Trophoblast cell (in vitro differentiated cells and primary cell): Measurements from ENCODE around the gene KLHL2.
"Not testable (repeated sequence)": the region's sequence is repeated elsewhere in the genome, so short reads cannot be mapped to it uniquely, and the experiment has no call there.

Experiments
- DNase-seq, 2 donors: peaks; one replicate each; pipeline ENCODE4 v3.0.0-alpha.2; 2016
- H2AFZ ChIP-seq: 2 replicates; pipeline ENCODE4 v1.6.1; 2013; ENCODE audit warnings: low read length, moderate library complexity, mild to moderate bottlenecking; ENCODE audit not compliant: insufficient read depth, poor library complexity
- H2AK5ac ChIP-seq: 2 replicates; pipeline ENCODE4 v1.6.1; 2013; ENCODE audit warnings: mild to moderate bottlenecking, low read length
- H2BK120ac ChIP-seq: 2 replicates; pipeline ENCODE4 v1.6.1; 2013; ENCODE audit warnings: low read length, mild to moderate bottlenecking, moderate library complexity; ENCODE audit not compliant: insufficient read depth, poor library complexity
- H2BK12ac ChIP-seq: 2 replicates; pipeline ENCODE4 v1.6.1; 2013; ENCODE audit warnings: mild to moderate bottlenecking, low read length, moderate library complexity
- H2BK5ac ChIP-seq: 2 replicates; pipeline ENCODE4 v1.6.1; 2013; ENCODE audit warnings: low read length, low read depth, moderate library complexity, mild to moderate bottlenecking; ENCODE audit not compliant: poor library complexity
- H3K14ac ChIP-seq: 2 replicates; pipeline ENCODE4 v1.6.1; 2013; ENCODE audit warnings: mild to moderate bottlenecking, low read length
- H3K18ac ChIP-seq: 2 replicates; pipeline ENCODE4 v1.6.1; 2013; ENCODE audit warnings: mild to moderate bottlenecking, low read length
- H3K23ac ChIP-seq: 2 replicates; pipeline ENCODE4 v1.6.1; 2013; ENCODE audit warnings: low read length
- H3K27ac ChIP-seq: 2 replicates; pipeline ENCODE4 v1.5.1; 2013; ENCODE audit warnings: low read depth, mild to moderate bottlenecking, inconsistent platforms, low read length, moderate library complexity
- H3K27me3 ChIP-seq: 2 replicates; pipeline ENCODE4 v1.6.1; 2013; ENCODE audit warnings: inconsistent platforms, mild to moderate bottlenecking, low read length, moderate library complexity; ENCODE audit not compliant: insufficient read depth
- H3K36me3 ChIP-seq, 2 experiments: 1 replicate in 1 of 2; 2 replicates in 1 of 2; pipeline ENCODE4 v1.6.1; 2013; ENCODE audit warnings: low read length in 2 of 2, mild to moderate bottlenecking in 2 of 2, moderate library complexity in 1 of 2; ENCODE audit not compliant: insufficient read depth in 2 of 2, control insufficient read depth in 1 of 2
- H3K4ac ChIP-seq: 2 replicates; pipeline ENCODE4 v1.6.1; 2013; ENCODE audit warnings: low read depth, mild to moderate bottlenecking, low read length, moderate library complexity
- H3K4me1 ChIP-seq, 2 experiments: 1 replicate in 1 of 2; 2 replicates in 1 of 2; pipeline ENCODE4 v1.6.1; 2013; ENCODE audit warnings: low read length in 2 of 2, mild to moderate bottlenecking in 2 of 2, moderate library complexity in 1 of 2; ENCODE audit not compliant: insufficient read depth in 2 of 2, control insufficient read depth in 1 of 2
- H3K4me2 ChIP-seq: 2 replicates; pipeline ENCODE4 v1.6.1; 2013; ENCODE audit warnings: inconsistent platforms, mild to moderate bottlenecking, low read length, moderate library complexity
- H3K4me3 ChIP-seq: 2 replicates; pipeline ENCODE4 v1.5.1; 2013; ENCODE audit warnings: mild to moderate bottlenecking, low read depth, low read length, inconsistent platforms
- H3K79me1 ChIP-seq: one replicate; pipeline ENCODE4 v1.6.1; 2013; ENCODE audit warnings: low read length
- H3K79me2 ChIP-seq: 2 replicates; pipeline ENCODE4 v1.6.1; 2013; ENCODE audit warnings: low read length, mild to moderate bottlenecking; ENCODE audit not compliant: control insufficient read depth, insufficient read depth, poor library complexity
- H3K9ac ChIP-seq: 2 replicates; pipeline ENCODE4 v1.6.1; 2013; ENCODE audit warnings: mild to moderate bottlenecking, low read length
- H3K9me3 ChIP-seq: 2 replicates; pipeline ENCODE4 v1.6.1; 2013; ENCODE audit warnings: low read depth, mild to moderate bottlenecking, control low read depth, inconsistent platforms, low read length; ENCODE audit not compliant: insufficient read depth
- H4K12ac ChIP-seq: 2 replicates; pipeline ENCODE4 v1.6.1; 2013; ENCODE audit warnings: low read depth, mild to moderate bottlenecking, low read length, moderate library complexity
- H4K8ac ChIP-seq: 2 replicates; pipeline ENCODE4 v1.6.1; 2013; ENCODE audit warnings: low read depth, mild to moderate bottlenecking, low read length, moderate library complexity
- H4K91ac ChIP-seq: one replicate; pipeline ENCODE4 v1.6.1; 2013; ENCODE audit warnings: low read depth, mild to moderate bottlenecking, low read length, moderate library complexity
- WGBS: extraction: QIAGEN DNeasy Blood & Tissue Kit; methylation state at CpG from one replicate; pipeline ENCODE4 v1.1.7; 2013; ENCODE audit warnings: missing lambda C conversion rate; ENCODE audit not compliant: insufficient read length, insufficient coverage; ENCODE audit errors: extremely low coverage; 5-methylcytosine and 5-hydroxymethylcytosine counted together

KLHL2 gene

GRCh38 chr4:165254771-165255170 is 47.4 kb downstream of the KLHL2 start:
- H3K27ac ChIP-seq, H2AFZ ChIP-seq, H3K27me3 ChIP-seq, H3K36me3 ChIP-seq, H3K18ac ChIP-seq, H3K79me1 ChIP-seq, H3K9ac ChIP-seq, H4K91ac ChIP-seq, H3K79me2 ChIP-seq, H3K23ac ChIP-seq, DNase-seq, H3K4me1 ChIP-seq, H3K14ac ChIP-seq, H2AK5ac ChIP-seq, H4K8ac ChIP-seq, H2BK120ac ChIP-seq, H2BK12ac ChIP-seq, H3K4me3 ChIP-seq, H4K12ac ChIP-seq, H3K9me3 ChIP-seq, H3K4me2 ChIP-seq, H2BK5ac ChIP-seq, H3K4ac ChIP-seq: not testable (repeated sequence)
- WGBS, result no CpG with 5 or more reads among the region's 3 CpGs

GRCh38 chr4:165255439-165255838 is 48.1 kb downstream of the KLHL2 start:
- not testable (repeated sequence) for DNase-seq, H2AFZ ChIP-seq, H2AK5ac ChIP-seq, H2BK5ac ChIP-seq, H3K27me3 ChIP-seq, H3K36me3 ChIP-seq, H3K4me3 ChIP-seq, H3K27ac ChIP-seq, H3K79me2 ChIP-seq, H3K9me3 ChIP-seq, H3K4me2 ChIP-seq, H4K8ac ChIP-seq, H4K91ac ChIP-seq, H3K14ac ChIP-seq, H3K9ac ChIP-seq, H3K4ac ChIP-seq, H3K79me1 ChIP-seq, H2BK120ac ChIP-seq, H3K18ac ChIP-seq, H2BK12ac ChIP-seq, H3K23ac ChIP-seq, H4K12ac ChIP-seq, H3K4me1 ChIP-seq
- WGBS, result no CpG with 5 or more reads among the region's 4 CpGs

DNA sequence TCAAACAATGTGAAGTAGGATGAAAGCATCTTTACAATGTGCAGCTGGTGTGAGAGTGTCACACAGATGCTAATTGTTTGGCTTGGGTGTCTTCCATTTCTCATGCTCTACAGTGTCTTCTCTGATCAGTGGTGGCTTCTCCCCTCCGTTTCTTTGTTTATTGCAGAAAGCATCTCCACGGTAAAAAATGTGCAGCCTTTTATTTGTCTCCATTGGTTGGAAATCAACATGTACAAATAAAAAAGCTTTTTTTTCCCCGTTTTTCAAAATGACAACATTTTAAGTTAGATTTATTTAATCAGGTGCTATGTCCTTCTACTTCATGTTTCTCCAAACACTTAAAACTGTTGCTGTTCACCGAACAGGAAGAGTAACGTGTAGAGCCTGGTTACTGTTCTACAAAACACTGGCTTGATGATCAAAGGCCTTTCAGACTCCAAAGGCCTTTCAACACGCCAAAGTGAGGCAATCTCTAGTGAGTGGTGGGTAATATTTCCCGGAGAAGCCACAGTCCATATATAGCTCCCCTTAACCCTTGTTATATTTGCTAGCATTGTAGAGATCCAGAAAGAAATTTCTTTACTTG is 48.8 kb downstream of the KLHL2 start:
- H3K4me2 ChIP-seq, H4K8ac ChIP-seq, H3K4ac ChIP-seq, H3K79me2 ChIP-seq, H2AFZ ChIP-seq, H3K4me1 ChIP-seq, H2AK5ac ChIP-seq, DNase-seq, H4K12ac ChIP-seq, H2BK120ac ChIP-seq, H2BK12ac ChIP-seq, H3K9ac ChIP-seq, H2BK5ac ChIP-seq, H3K9me3 ChIP-seq, H3K27ac ChIP-seq, H3K27me3 ChIP-seq, H3K36me3 ChIP-seq, H4K91ac ChIP-seq, H3K79me1 ChIP-seq, H3K18ac ChIP-seq, H3K23ac ChIP-seq, H3K4me3 ChIP-seq, H3K14ac ChIP-seq: not testable (repeated sequence)
- WGBS, result no CpG with 5 or more reads among the region's 7 CpGs

DNA sequence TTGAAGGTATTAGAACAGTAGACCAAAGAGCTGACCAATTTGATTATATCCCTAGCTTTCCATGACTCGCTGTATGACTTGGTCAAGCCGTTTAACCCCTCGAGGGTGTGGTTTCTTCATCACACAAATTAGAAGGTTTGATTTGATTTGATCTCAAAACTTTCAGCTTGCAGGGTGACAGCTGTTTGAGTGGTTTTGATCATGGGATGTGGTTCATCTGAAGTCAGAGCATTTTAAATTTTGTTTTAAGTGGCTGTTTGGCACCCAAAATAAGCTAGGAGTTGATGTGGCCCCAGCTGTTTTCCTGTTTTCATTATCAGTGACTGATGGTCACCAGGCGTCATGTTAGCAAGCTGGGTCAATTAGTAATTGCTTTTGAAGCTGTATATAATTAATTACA is 52.4 kb downstream of the KLHL2 start:
- H3K36me3 ChIP-seq, H4K91ac ChIP-seq, H3K4me2 ChIP-seq, H3K79me1 ChIP-seq, H2AFZ ChIP-seq, H2BK12ac ChIP-seq, H3K4ac ChIP-seq, H3K9me3 ChIP-seq, H2AK5ac ChIP-seq, H4K12ac ChIP-seq, H3K27ac ChIP-seq, H4K8ac ChIP-seq, H2BK120ac ChIP-seq, H3K18ac ChIP-seq, H3K4me1 ChIP-seq, DNase-seq, H3K9ac ChIP-seq, H2BK5ac ChIP-seq, H3K14ac ChIP-seq, H3K79me2 ChIP-seq, H3K4me3 ChIP-seq, H3K23ac ChIP-seq, H3K27me3 ChIP-seq: not testable (repeated sequence)
- no CpG with 5 or more reads among the region's 4 CpGs for WGBS
